Natural killer cell (primary cell): Measurements from ENCODE around the gene MYCBP2. TPM values are rescaled to one million over a fixed set of nuclear protein-coding genes. Genes with fewer than 3 reads are reported as not detected.

Experiments used
- ATAC-seq, 3 donors: fragments of 150-1000 bp in 2 of 3; fragments of 200-7000 bp in 1 of 3; cut with Tn5 transposase; 1 replicate in 1 of 3; 2 replicates in 2 of 3; pipeline ENCODE4 v1.10.0; 2021; ENCODE audit warnings: mild to moderate bottlenecking in 2 of 3, moderate library complexity in 2 of 3
- DNase-seq, 2 donors: peaks; one replicate each; pipeline versions ENCODE4 v3.0.0 to v3.0.0-alpha.2; 2013 to 2021; ENCODE audit warnings: mixed read lengths in 1 of 2
- H3K27ac ChIP-seq: one replicate; pipeline ENCODE4 v1.5.1; 2013; ENCODE audit warnings: mild to moderate bottlenecking, low read length
- H3K27me3 ChIP-seq: one replicate; pipeline ENCODE4 v1.6.1; 2013; ENCODE audit warnings: low read length; ENCODE audit not compliant: control insufficient read depth, insufficient read depth
- H3K36me3 ChIP-seq: one replicate; pipeline ENCODE4 v1.6.1; 2013; ENCODE audit warnings: low read length; ENCODE audit not compliant: control insufficient read depth, insufficient read depth
- H3K4me1 ChIP-seq: one replicate; pipeline ENCODE4 v1.6.1; 2013; ENCODE audit warnings: low read length; ENCODE audit not compliant: control insufficient read depth, insufficient read depth
- H3K4me3 ChIP-seq: one replicate; pipeline ENCODE4 v1.5.1; 2013; ENCODE audit warnings: low read length
- H3K9me3 ChIP-seq: one replicate; pipeline ENCODE4 v1.6.1; 2013; ENCODE audit warnings: low read length; ENCODE audit not compliant: control insufficient read depth, insufficient read depth
- H3K27ac Mint-ChIP-seq, 2 donors: one replicate each; pipeline ENCODE4 v1.8.0; 2022; ENCODE audit warnings: mild to moderate bottlenecking in 2 of 2, mixed read lengths in 2 of 2, moderate library complexity in 1 of 2
- H3K27me3 Mint-ChIP-seq, 2 donors: one replicate each; pipeline ENCODE4 v1.8.0; 2022; ENCODE audit warnings: low read depth in 2 of 2, mixed read lengths in 2 of 2
- H3K36me3 Mint-ChIP-seq: one replicate; pipeline ENCODE4 v1.8.0; 2022; ENCODE audit warnings: mixed read lengths
- H3K4me1 Mint-ChIP-seq, 2 donors: one replicate each; pipeline ENCODE4 v1.8.0; 2022; ENCODE audit warnings: mixed read lengths in 2 of 2
- H3K4me3 Mint-ChIP-seq: one replicate; pipeline ENCODE4 v1.8.0; 2022; ENCODE audit warnings: mild to moderate bottlenecking, moderate library complexity, mixed read lengths
- H3K9me3 Mint-ChIP-seq, 2 donors: one replicate each; pipeline ENCODE4 v1.8.0; 2022; ENCODE audit warnings: mixed read lengths in 2 of 2
- WGBS: methylation state at CpG from one replicate; pipeline ENCODE4 v1.1.7; 2013; ENCODE audit warnings: missing lambda C conversion rate; ENCODE audit not compliant: insufficient coverage; 5-methylcytosine and 5-hydroxymethylcytosine counted together
- intact Hi-C: fragments of 100-400 bp; cut with micrococcal nuclease; formaldehyde crosslinking; loops from one replicate; pipeline ENCODE4 v1.14.2; 2022
- total RNA-seq, 4 donors: library from RNA; stranded (reverse); fragments of 120-200 nt in 1 of 4; gene quantifications; one replicate each; pipeline versions ENCODE4 v1.2.3 to v1.2.4, GENCODE V29; 2013 to 2022
- TF ChIP-seq, protein P1 (sequence below): fragments of 200-600 bp; IDR thresholded peaks from one replicate; pipeline ENCODE4 v1.8.0; 2022; ENCODE audit warnings: antibody characterized with exemption

The MYCBP2 gene
- total RNA-seq, 3 donors from 2014 or later (not counting 1 experiment from before 2014, with no cell fraction given) = 119 to 155 (median 147) TPM

GRCh38 chr13:77047649-77048343 is 279.1 kb downstream of the MYCBP2 start:
- H3K9me3 ChIP-seq = no peaks in the 10 kb centered on the region
- ATAC-seq (no peak), DNase-seq (no peak)
- H3K4me1 Mint-ChIP-seq = peaks cover 0 to 5% of the 10 kb centered on the region in 2 donors
- H3K27me3 Mint-ChIP-seq = no peaks in the 10 kb centered on the region
- TF ChIP-seq, protein P1, sequence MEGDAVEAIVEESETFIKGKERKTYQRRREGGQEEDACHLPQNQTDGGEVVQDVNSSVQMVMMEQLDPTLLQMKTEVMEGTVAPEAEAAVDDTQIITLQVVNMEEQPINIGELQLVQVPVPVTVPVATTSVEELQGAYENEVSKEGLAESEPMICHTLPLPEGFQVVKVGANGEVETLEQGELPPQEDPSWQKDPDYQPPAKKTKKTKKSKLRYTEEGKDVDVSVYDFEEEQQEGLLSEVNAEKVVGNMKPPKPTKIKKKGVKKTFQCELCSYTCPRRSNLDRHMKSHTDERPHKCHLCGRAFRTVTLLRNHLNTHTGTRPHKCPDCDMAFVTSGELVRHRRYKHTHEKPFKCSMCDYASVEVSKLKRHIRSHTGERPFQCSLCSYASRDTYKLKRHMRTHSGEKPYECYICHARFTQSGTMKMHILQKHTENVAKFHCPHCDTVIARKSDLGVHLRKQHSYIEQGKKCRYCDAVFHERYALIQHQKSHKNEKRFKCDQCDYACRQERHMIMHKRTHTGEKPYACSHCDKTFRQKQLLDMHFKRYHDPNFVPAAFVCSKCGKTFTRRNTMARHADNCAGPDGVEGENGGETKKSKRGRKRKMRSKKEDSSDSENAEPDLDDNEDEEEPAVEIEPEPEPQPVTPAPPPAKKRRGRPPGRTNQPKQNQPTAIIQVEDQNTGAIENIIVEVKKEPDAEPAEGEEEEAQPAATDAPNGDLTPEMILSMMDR = no peak
- 98% methylated on average over 8 of the region's 8 CpGs for WGBS
- no peak overlapping the region for H3K4me3 Mint-ChIP-seq
- peaks cover 12% of the 10 kb centered on the region for H3K36me3 Mint-ChIP-seq
- H3K27ac ChIP-seq = no peak overlapping the region
- H3K9me3 Mint-ChIP-seq = no peaks in the 10 kb centered on the region
- H3K4me1 ChIP-seq = no peaks in the 10 kb centered on the region
- H3K27me3 ChIP-seq = no peaks in the 10 kb centered on the region
- H3K36me3 ChIP-seq = peaks cover 63% of the 10 kb centered on the region
- no peak overlapping the region for H3K4me3 ChIP-seq
- H3K27ac Mint-ChIP-seq = no peak overlapping the region
- intact Hi-C loops = no loop called here

- no peak for ATAC-seq
- no peaks in the 10 kb centered on the region for H3K9me3 Mint-ChIP-seq
These were observed 284.2 kb downstream of the MYCBP2 start for GRCh38 chr13:77042566-77043177.

DNA sequence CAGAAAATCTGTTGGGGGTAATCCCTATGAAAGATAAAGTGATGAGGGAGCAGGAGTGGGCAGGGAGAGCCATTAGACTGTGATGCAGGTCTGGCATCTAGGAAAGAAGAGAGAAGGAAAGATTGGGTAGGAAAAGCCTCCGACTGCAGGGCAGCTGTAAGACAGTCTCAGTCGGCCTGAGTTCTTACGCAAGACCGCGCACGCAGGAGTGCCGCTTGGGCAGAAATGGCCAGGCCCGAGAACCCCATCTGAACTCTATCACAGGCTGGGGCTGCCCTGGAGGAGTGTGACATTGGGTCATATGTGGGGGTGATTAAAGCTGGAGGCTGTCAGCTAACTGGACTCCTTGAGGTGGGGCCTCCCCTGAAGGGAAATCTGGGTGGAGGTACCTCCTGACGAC is 286.1 kb downstream of the MYCBP2 start:
- intact Hi-C loops = no loop called here
- Mint-ChIP-seq H3K4me1 (no peaks in the 10 kb centered on the region), H3K27ac (no peak overlapping the region), H3K36me3 (no peaks in the 10 kb centered on the region), H3K9me3 (no peaks in the 10 kb centered on the region), H3K4me3 (no peak overlapping the region), H3K27me3 (no peaks in the 10 kb centered on the region)
- Histone ChIP-seq H3K9me3 (no peaks in the 10 kb centered on the region), H3K27ac (no peak overlapping the region), H3K4me1 (no peaks in the 10 kb centered on the region), H3K4me3 (no peak overlapping the region), H3K36me3 (peaks cover 11% of the 10 kb centered on the region), H3K27me3 (no peaks in the 10 kb centered on the region)
- no peak for ATAC-seq
- no peak for DNase-seq
- 97% methylated on average over 9 of the region's 9 CpGs for WGBS
- TF ChIP-seq, protein P1 = no peak

More at GRCh38 chr13:77042566-77043177, 284.2 kb downstream of the MYCBP2 start:
- 89% methylated on average over 5 of the region's 5 CpGs for WGBS
- Histone ChIP-seq H3K4me3 (no peak overlapping the region), H3K9me3 (no peaks in the 10 kb centered on the region), H3K27me3 (no peaks in the 10 kb centered on the region), H3K27ac (no peak overlapping the region), H3K36me3 (peaks cover 22% of the 10 kb centered on the region), H3K4me1 (no peaks in the 10 kb centered on the region)
- TF ChIP-seq, protein P1 = no peak
- H3K4me1 Mint-ChIP-seq = peaks cover 0 to 5% of the 10 kb centered on the region in 2 donors
- H3K4me3 Mint-ChIP-seq = no peak overlapping the region
- H3K27ac Mint-ChIP-seq = peak overlapping the region in 1 of 2 donors; percentile 43
- DNase-seq = no peak
- no peaks in the 10 kb centered on the region for H3K36me3 Mint-ChIP-seq
- intact Hi-C loops = no loop called here
- no peaks in the 10 kb centered on the region for H3K27me3 Mint-ChIP-seq
